OCI-LY1 (cell line): ENCODE results near the gene MMS19.

Experiments used
- CTCF ChIP-seq: fragments of 200-600 bp; sonication (generic), shearing (Covaris generic); IDR thresholded peaks from 2 replicates; pipeline ENCODE4 v1.5.1; 2017; ENCODE audit warnings: mild to moderate bottlenecking, antibody characterized with exemption, low read length, moderate library complexity, mixed read lengths
- EZH2 ChIP-seq: fragments of 200-600 bp; sonication (generic), shearing (Covaris generic); IDR thresholded peaks from 2 replicates; pipeline ENCODE4 v1.8.0; 2017; ENCODE audit warnings: borderline replicate concordance, mixed run types, mild to moderate bottlenecking, antibody characterized with exemption, low read length, moderate library complexity, mixed read lengths

DNA sequence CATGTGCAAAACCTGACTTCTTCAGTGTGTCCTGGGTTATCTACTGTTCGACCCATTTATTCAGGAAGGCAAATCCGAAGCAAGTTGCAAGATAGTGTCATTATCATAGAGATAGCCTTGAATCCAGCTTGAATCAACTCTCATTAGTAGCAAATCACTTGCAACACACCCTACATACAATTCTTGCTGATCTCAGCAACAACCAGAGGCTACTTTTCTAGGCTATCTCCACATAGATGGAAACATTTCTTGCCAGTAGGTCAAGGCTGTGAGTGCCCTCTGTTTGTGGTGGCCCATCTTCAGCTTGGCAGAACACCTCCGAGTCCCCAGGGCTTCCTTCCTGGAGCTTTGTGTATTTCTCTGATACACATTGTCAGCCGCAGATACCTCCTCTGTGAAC is 12.5 kb upstream of the MMS19 start:
- no peak for TF ChIP-seq CTCF
- no peak for TF ChIP-seq EZH2
